HG03521 (cell line): ENCODE data around the gene ADAMTS17.

Experiments
- ATAC-seq: cut with Tn5 transposase; IDR thresholded peaks from one replicate; pipeline ENCODE4 v1.9.1; 2021; ENCODE audit warnings: mild to moderate bottlenecking, moderate library complexity; ENCODE audit not compliant: unreplicated experiment

Gene ADAMTS17

GRCh38 chr15:99963096-99963825 is 378.5 kb downstream of the ADAMTS17 start:
- no peak for ATAC-seq

- ATAC-seq, result no peak
These were observed 379.7 kb downstream of the ADAMTS17 start for GRCh38 chr15:99962006-99962561.

- ATAC-seq, result no peak
These were observed 380.7 kb downstream of the ADAMTS17 start for GRCh38 chr15:99961011-99961441.

GRCh38 chr15:99959326-99959725 is 382.4 kb downstream of the ADAMTS17 start:
- no peak for ATAC-seq

- no peak for ATAC-seq
These were observed 383.2 kb downstream of the ADAMTS17 start for GRCh38 chr15:99958426-99959097.

- ATAC-seq, result no peak
These were observed 384.1 kb downstream of the ADAMTS17 start for GRCh38 chr15:99957642-99958013.

- no peak for ATAC-seq
These were observed 384.7 kb downstream of the ADAMTS17 start for GRCh38 chr15:99956820-99957641.

- ATAC-seq, result no peak
These were observed 385.6 kb downstream of the ADAMTS17 start for GRCh38 chr15:99956022-99956775.

- ATAC-seq, result no peak
These were observed 386.2 kb downstream of the ADAMTS17 start for GRCh38 chr15:99955532-99955931.

- ATAC-seq, result no peak
These were observed 386.6 kb downstream of the ADAMTS17 start for GRCh38 chr15:99955181-99955525.

- no peak for ATAC-seq
These were observed 387.2 kb downstream of the ADAMTS17 start for GRCh38 chr15:99954361-99955180.

GRCh38 chr15:99953886-99954285 is 387.9 kb downstream of the ADAMTS17 start:
- no peak for ATAC-seq

GRCh38 chr15:99951511-99951910 is 390.3 kb downstream of the ADAMTS17 start:
- no peak for ATAC-seq

- ATAC-seq, result no peak
These were observed 397.6 kb downstream of the ADAMTS17 start for GRCh38 chr15:99944131-99944530.

- ATAC-seq, result no peak
These were observed 398.3 kb downstream of the ADAMTS17 start for GRCh38 chr15:99943466-99943865.

GRCh38 chr15:99932676-99933402 is 408.9 kb downstream of the ADAMTS17 start:
- no peak for ATAC-seq

- no peak for ATAC-seq
These were observed 409.8 kb downstream of the ADAMTS17 start for GRCh38 chr15:99931703-99932603.

GRCh38 chr15:99930696-99931095 is 411.1 kb downstream of the ADAMTS17 start:
- no peak for ATAC-seq
